Activated naive CD8-positive, alpha-beta T cell (primary cell): ENCODE measurements around the gene MCM6.
A peak's percentile ranks its signal among the peaks of the same experiment; 100 is the strongest.

ENCODE experiments used
- H3K27ac Mint-ChIP-seq: one replicate; pipeline ENCODE4 v1.8.0; 2021; ENCODE audit warnings: mixed read lengths
- H3K27me3 Mint-ChIP-seq: one replicate; pipeline ENCODE4 v1.8.0; 2021; ENCODE audit warnings: mixed read lengths
- H3K36me3 Mint-ChIP-seq: one replicate; pipeline ENCODE4 v1.8.0; 2021; ENCODE audit warnings: mixed read lengths
- H3K4me1 Mint-ChIP-seq: one replicate; pipeline ENCODE4 v1.8.0; 2021; ENCODE audit warnings: low read depth, mixed read lengths
- H3K4me3 Mint-ChIP-seq: one replicate; pipeline ENCODE4 v1.8.0; 2021; ENCODE audit warnings: mild to moderate bottlenecking, mixed read lengths
- H3K9me3 Mint-ChIP-seq: one replicate; pipeline ENCODE4 v1.8.0; 2021; ENCODE audit warnings: low read depth, mixed read lengths

Gene MCM6

DNA sequence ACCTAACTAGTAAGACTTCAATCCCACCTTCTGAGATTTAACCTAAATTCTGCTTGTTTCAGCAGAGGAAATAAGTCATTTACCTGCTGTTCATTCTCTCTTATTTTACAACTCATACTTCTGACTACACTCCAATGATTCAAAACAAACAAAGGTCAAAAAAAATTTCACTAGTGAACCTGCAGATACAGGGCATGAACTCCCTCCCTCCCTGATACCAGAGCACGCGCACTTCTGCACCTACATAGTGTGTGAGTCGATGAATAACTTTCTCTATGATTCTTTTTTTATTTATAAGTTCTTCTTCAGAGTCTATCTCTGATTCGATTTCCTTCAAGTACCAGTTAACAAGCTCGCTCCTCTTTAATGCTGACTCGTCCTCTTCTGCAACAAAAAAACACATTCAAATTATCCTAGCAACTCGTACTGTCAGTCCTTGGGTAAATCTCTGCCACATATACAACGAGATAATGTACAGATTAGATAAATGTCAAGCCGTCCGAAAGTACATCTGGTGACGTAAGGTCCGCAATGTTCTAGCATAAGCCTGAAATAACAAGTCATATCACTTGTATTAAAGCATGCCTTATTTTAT, 31.8 kb downstream of the MCM6 start:
- H3K4me3 Mint-ChIP-seq, result no peak overlapping the region
- H3K4me1 Mint-ChIP-seq, result peaks cover 19% of the 10 kb centered on the region
- H3K27ac Mint-ChIP-seq, result no peak overlapping the region

DNA sequence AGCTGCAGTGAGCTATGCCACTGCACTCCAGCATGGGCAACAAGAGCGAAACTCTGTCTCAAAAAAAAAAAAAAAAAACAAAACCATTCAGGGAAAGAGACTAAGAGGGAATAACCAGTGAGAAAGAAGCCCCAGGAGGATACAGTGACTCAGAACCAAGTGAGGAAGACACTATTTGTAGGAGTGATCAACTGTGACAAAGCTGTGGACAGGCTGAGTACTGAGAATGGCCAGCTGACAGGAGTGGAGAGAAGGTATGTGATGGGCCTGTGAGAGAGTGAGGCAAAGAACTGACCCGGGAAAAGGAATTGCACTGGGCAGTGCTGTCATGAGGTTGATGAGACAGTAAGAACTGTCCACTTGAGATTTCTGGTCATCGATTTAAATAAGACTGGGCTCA, 32.6 kb downstream of the MCM6 start:
- no peaks in the 10 kb centered on the region for H3K27me3 Mint-ChIP-seq
- H3K36me3 Mint-ChIP-seq, result peaks cover 29% of the 10 kb centered on the region
- peaks cover 19% of the 10 kb centered on the region for H3K4me1 Mint-ChIP-seq
- no peak overlapping the region for H3K4me3 Mint-ChIP-seq
- no peaks in the 10 kb centered on the region for H3K9me3 Mint-ChIP-seq
- no peak overlapping the region for H3K27ac Mint-ChIP-seq

More for the DNA sequence above, 31.8 kb downstream of the MCM6 start:
- H3K36me3 Mint-ChIP-seq, result peaks cover 34% of the 10 kb centered on the region
- H3K27me3 Mint-ChIP-seq, result no peaks in the 10 kb centered on the region
- H3K9me3 Mint-ChIP-seq, result no peaks in the 10 kb centered on the region

DNA sequence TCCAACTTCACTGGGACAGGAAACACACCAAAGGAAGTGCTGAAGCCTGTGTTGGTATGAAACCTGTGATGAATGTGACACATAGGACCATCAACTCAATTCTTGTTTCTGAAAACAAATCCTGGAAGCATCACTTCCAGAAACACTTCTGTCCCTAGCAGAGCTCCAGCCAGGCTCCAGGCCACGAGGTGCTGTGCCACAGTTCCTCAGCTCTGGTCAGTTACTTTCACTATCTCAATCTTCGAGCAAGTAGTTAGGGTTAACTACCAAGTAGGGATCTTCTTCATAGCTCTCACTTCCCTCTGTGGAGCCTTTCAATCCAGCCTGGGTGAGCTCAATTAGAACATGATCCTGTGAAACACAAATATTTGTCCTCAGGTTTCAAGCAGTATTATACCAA, 35.6 kb downstream of the MCM6 start:
- Mint-ChIP-seq H3K4me1 (peaks cover 35% of the 10 kb centered on the region), H3K36me3 (peaks cover 25% of the 10 kb centered on the region), H3K27ac (peak overlapping the region; percentile 48), H3K27me3 (no peaks in the 10 kb centered on the region), H3K9me3 (no peaks in the 10 kb centered on the region), H3K4me3 (no peak overlapping the region)

DNA sequence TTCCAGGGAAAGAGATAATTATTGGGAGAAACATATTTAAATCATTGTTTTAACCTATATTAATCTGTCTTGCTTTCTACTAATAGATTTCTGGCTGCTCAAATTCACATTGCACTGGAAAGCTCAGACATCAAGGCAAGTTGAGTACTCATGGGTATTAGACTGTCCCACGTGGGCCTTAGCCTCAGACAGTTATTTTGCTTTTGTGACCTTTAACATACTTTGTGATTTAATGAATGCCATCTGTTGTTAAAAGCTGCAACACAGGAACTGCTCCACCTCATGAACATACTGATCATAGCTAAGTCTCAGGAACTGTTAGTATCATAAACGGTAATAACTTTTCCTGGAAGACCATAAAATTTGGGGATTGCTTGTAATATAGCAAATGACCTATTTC, 36.5 kb downstream of the MCM6 start:
- H3K27ac Mint-ChIP-seq, result no peak overlapping the region
- H3K9me3 Mint-ChIP-seq, result no peaks in the 10 kb centered on the region
- no peak overlapping the region for H3K4me3 Mint-ChIP-seq
- peaks cover 37% of the 10 kb centered on the region for H3K4me1 Mint-ChIP-seq
- H3K36me3 Mint-ChIP-seq, result peaks cover 25% of the 10 kb centered on the region
- H3K27me3 Mint-ChIP-seq, result no peaks in the 10 kb centered on the region

DNA sequence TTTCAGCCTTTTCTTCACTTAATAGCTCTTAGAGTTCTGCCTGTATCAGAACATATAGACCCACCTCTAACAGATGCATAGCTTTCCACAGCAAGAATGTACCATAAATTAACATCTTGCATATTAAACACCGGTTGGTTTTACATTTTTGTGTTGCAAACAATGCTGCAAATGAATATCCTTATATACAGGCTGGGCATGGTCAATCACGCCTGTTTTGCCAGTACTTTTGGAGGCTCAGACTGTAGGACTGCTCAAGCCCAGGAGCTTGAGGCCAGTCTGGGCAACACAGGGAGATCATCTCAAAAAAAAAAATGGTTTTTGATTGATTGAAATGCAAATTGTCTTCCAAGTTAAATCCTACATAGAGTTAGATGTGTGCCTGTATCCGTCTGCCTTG, 37.7 kb downstream of the MCM6 start:
- H3K36me3 Mint-ChIP-seq, result peaks cover 19% of the 10 kb centered on the region

DNA sequence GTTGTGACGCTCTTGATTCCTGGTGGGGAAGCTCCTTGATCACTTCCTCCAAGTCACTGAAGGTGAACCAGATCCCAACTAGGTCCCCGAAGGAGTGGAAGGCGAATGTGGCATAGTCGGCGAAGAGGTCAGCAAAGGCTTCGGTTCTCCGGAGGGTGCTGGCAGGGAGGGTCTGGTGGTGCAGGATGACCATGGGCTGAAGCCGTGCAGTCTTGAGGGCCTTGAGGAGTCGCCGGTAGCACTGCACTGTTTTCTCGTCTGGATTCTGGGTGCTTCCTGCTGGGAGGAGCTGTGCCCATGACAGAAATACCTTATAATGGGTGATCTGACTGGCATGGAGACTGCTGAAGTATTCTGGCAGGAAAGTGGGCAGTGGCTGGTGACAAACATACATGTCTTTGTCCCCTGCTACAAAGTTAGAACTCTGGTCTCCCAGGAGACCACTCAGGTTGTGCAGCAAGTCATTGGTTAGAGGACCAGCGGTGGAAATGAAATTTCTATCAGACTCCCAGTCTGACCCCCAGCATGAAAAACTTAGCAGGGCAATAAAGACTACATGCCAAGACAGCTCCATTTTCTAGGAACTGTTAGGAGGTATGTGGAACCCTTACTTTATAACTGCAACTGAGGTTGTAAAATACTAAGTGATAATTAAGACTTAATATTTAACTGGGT, 39.5 kb downstream of the MCM6 start, which contains the start of gene LCT:
Gene LCT, minus strand, starts transcription at position 589 of the 675 bp plus-strand sequence. Its CDS starts 15 bp downstream, at position 574.
- H3K4me1 Mint-ChIP-seq, result peaks cover 35% of the 10 kb centered on the region
- no peaks in the 10 kb centered on the region for H3K27me3 Mint-ChIP-seq
- no peaks in the 10 kb centered on the region for H3K9me3 Mint-ChIP-seq
- no peak within 1 kb of the TSS for H3K4me3 Mint-ChIP-seq
- peaks cover 10% of the 10 kb centered on the region for H3K36me3 Mint-ChIP-seq
- H3K27ac Mint-ChIP-seq, result no peak within 1 kb of the TSS

More for the DNA sequence above, 37.7 kb downstream of the MCM6 start:
- Mint-ChIP-seq H3K9me3 (no peaks in the 10 kb centered on the region), H3K27ac (no peak overlapping the region), H3K4me1 (peaks cover 37% of the 10 kb centered on the region), H3K27me3 (no peaks in the 10 kb centered on the region), H3K4me3 (no peak overlapping the region)

DNA sequence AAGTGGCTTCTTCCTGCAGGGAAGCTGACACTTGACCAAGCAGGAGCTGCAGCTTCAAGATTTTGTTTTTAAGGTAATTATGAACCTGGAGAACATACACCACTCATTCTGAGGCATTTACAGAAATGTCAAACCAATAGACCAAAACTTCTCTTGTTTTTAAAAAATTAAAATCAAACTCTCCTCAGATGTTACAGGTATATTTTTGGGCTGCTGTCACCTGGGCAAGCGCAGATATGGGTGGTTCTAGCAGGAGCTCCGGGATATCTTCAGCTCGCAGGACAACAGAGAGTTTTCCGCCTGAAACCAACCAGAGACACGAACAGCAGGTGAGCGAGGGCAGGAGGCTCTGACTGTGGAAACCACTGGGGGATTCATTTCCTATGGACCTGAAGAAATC, 43.4 kb downstream of the MCM6 start:
- H3K36me3 Mint-ChIP-seq, result peaks cover 12% of the 10 kb centered on the region
- H3K27ac Mint-ChIP-seq, result no peak overlapping the region
- no peaks in the 10 kb centered on the region for H3K27me3 Mint-ChIP-seq
- peaks cover 12% of the 10 kb centered on the region for H3K4me1 Mint-ChIP-seq
- H3K4me3 Mint-ChIP-seq, result no peak overlapping the region
- no peaks in the 10 kb centered on the region for H3K9me3 Mint-ChIP-seq

DNA sequence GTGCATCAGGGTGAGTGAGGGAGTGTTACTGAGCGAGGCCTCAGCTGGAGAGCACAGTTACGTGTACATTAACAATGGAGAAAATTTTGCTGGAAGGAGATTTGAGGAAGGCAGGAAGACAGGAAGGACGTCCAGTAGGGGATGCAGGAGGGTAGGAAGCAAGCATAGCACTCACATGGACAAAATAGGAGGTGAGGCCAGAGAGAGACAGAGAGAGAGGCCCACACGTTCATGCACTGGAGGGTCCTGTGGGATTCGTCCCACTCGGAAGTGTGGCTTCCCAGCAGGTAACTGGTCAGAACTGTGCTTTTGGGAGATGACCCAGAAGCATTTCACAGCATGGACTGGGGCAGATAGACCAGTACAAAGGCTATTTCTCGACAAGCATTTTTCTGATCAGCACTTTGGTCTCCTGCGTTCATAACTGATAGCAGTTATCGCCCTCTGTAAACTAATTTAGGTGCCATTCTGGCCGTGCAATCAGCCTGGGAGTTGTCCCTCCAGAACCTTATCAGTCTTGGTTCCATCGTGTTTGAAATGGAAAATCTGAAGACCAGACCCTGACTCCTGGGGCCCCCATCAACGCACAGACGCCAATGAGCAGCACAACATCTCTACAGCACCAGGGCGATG, 44.9 kb downstream of the MCM6 start:
- Mint-ChIP-seq H3K4me1 (peaks cover 5% of the 10 kb centered on the region), H3K4me3 (no peak overlapping the region), H3K27me3 (no peaks in the 10 kb centered on the region), H3K9me3 (no peaks in the 10 kb centered on the region), H3K27ac (no peak overlapping the region), H3K36me3 (peaks cover 12% of the 10 kb centered on the region)

DNA sequence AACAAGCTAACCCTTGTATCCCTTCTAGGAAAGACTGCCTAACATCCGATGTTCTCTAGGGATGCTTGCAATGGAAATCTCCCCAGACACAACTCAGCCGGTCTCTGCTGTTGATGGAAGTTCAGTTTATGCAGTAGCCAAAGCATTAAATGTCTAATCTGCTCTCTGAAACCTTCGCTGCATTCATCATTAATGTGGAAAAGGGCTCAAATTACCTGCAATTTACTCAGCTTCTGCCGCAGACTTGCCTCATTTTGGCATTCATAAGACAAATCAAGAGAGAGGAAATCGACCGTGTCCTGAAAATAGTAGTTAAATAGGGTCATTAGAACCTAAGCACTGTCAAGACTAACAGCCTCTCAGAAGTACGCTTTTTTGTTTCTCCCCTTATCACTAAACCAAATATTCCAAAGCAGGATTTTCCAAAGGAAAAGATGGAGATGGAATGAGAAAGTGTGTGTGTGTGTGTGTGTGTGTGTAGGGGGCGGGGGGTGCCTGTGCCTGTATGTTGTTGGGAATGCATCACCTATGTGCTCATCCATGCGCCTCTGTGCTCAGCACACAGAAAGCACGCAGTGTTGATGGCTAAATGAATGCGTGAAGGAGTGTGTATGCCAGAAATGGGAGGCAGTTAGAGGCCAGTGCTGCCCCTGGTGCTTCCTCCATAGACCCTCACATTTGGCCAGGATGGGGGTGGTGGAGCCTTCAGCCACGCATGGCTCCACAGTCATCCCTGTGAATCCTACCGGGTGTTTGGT, 46.7 kb downstream of the MCM6 start:
- Mint-ChIP-seq H3K36me3 (peaks cover 12% of the 10 kb centered on the region), H3K27me3 (no peaks in the 10 kb centered on the region)

DNA sequence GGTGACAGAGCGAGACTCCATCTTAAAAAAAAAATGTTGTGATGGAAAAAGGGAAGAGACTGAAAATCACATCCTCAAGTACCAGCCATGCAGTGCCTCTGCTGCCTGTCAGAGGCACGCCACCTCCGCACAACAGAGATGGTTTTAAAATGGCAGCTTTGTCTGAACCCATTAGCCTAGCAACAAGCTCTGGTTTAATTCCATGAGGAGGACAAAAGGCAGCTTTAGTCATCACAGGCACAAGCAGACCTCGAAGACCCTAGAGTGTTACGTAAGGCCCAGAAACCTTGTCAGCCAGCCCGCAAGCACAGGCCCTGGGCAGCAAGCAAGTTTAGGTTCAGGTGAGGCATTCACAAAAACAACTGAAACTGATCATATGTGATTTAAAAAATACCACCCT, 49.7 kb downstream of the MCM6 start:
- Mint-ChIP-seq H3K27me3 (no peaks in the 10 kb centered on the region), H3K27ac (no peak overlapping the region), H3K9me3 (peaks cover 5% of the 10 kb centered on the region), H3K4me1 (peaks cover 17% of the 10 kb centered on the region), H3K4me3 (no peak overlapping the region), H3K36me3 (peaks cover 25% of the 10 kb centered on the region)

More for the DNA sequence above, 46.7 kb downstream of the MCM6 start:
- H3K4me3 Mint-ChIP-seq, result no peak overlapping the region
- peaks cover 7% of the 10 kb centered on the region for H3K4me1 Mint-ChIP-seq
- H3K9me3 Mint-ChIP-seq, result no peaks in the 10 kb centered on the region
- H3K27ac Mint-ChIP-seq, result no peak overlapping the region

DNA sequence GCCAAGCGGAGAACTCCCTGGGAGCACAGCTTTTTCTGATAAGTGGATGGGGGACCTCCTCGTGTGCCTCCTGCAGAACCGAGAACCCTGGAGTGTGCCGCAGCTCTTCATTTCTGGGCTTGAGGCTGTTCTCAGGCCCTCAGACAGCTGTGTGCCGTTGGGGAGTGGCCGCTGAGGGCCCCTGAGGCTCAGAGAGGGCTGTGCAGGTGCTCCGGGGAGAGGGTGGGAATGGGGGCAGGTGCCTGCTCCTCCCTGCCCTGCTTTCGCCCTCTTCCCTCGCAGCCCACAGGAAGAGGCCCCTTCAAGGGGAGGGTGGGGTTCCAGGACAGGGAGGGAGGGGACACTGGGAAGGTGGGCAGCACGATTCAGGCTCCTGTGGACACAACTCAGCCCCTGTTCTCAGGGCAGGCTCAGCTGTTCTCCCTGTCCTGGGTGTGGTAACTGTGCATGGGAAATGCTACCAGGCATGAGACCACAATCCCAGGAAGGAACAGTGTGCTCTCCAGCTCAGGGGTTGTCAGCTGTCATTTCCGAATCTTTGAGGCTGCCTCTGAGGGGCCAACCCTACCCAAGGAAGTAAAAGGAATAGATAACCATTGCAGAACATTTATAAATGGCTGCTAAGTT, 50.6 kb downstream of the MCM6 start:
- Mint-ChIP-seq H3K4me1 (peaks cover 25% of the 10 kb centered on the region), H3K27ac (peak overlapping the region; percentile 6), H3K9me3 (peaks cover 5% of the 10 kb centered on the region), H3K27me3 (no peaks in the 10 kb centered on the region), H3K36me3 (peaks cover 21% of the 10 kb centered on the region), H3K4me3 (no peak overlapping the region)

DNA sequence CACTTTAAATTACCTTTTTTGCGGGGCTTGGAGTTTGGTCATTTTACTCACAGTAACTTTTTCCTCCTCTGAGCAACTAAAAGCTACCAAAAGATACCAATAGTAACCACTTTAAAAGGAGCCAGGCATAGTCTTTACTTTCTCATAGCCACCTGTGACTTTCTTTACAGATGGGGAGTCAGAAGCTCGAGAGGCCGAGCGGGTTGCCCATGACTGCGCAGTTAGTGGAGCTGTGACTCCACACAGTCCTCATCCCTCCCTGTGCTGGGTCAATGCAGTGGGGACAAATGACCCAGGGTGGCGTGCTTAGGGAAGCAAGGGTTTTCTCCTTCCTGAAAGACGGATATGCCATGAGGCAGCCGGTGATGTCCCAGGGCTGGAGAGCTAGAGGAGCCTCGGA, 51.1 kb downstream of the MCM6 start:
- Mint-ChIP-seq H3K27ac (no peak overlapping the region), H3K4me1 (peaks cover 30% of the 10 kb centered on the region), H3K36me3 (peaks cover 18% of the 10 kb centered on the region), H3K9me3 (peaks cover 5% of the 10 kb centered on the region), H3K27me3 (no peaks in the 10 kb centered on the region), H3K4me3 (no peak overlapping the region)

DNA sequence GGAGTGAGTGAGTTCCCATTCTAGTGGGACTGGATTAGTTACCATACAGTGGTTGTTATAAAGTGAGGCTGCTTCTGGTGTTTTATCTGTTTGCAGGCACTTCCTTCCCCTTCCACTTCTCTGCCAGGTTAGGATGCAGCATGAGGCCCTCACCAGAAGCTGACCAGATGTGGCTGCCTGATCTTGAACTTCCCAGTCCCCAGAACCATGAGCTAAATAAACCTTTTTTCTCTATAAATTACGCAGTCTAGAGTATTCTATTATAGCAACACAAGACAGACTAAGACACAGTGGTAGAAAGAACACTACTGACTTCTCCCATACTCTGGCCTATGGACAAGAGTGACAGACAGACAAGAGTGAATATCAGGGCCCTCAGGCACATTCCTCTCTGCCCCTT, 53.4 kb downstream of the MCM6 start:
- H3K9me3 Mint-ChIP-seq, result peaks cover 5% of the 10 kb centered on the region
- H3K27ac Mint-ChIP-seq, result no peak overlapping the region
- no peaks in the 10 kb centered on the region for H3K27me3 Mint-ChIP-seq
- peaks cover 47% of the 10 kb centered on the region for H3K4me1 Mint-ChIP-seq
- H3K36me3 Mint-ChIP-seq, result peaks cover 15% of the 10 kb centered on the region
- peak overlapping the region; percentile 4 for H3K4me3 Mint-ChIP-seq

DNA sequence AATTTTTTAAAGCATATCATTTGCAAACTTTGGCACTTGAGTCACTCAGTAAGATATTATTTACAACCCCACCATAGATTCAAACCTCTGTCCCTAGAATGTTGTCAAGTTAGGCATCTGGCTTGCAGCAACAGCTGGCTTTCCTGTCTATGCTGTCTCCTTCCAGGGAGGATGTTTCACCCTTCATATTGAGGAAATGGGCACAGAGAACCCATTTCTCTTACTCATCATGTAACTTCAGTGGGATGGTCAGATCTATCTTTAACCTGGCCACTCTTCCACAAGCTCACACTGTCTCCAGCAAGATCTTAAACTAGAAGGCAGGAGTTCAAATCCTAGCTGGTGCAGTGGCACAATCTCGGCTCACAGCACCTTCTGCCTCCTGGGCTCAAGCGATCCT, 55.1 kb downstream of the MCM6 start:
- Mint-ChIP-seq H3K36me3 (peaks cover 15% of the 10 kb centered on the region), H3K9me3 (peaks cover 5% of the 10 kb centered on the region), H3K4me1 (peaks cover 51% of the 10 kb centered on the region), H3K27ac (peak overlapping the region; percentile 58), H3K4me3 (peak overlapping the region; percentile 80), H3K27me3 (no peaks in the 10 kb centered on the region)
